SK-N-SH treated with all-trans-retinoic acid at 6 μM for 48 hours (cell line): Measurements from ENCODE around the gene ABCA1.

ENCODE experiments used
- ATAC-seq: fragments of 200-7000 bp; cut with Tn5 transposase; 3 replicates; pipeline ENCODE4 v1.9.1; 2020; ENCODE audit warnings: mild to moderate bottlenecking, moderate library complexity
- ARNTL ChIP-seq: fragments of 450-650 bp; formaldehyde crosslinking; IDR thresholded peaks from 2 replicates; pipeline ENCODE4 v1.5.0; 2020; ENCODE audit warnings: low read depth, mild to moderate bottlenecking, moderate library complexity, borderline replicate concordance
- BACH2 ChIP-seq: fragments of 250-450 bp; sonication (Bioruptor Pico); IDR thresholded peaks from 2 replicates; pipeline ENCODE4 v1.9.0; 2021; ENCODE audit warnings: mild to moderate bottlenecking, borderline replicate concordance
- CREB5 ChIP-seq: fragments of 250-450 bp; sonication (Bioruptor Pico); IDR thresholded peaks from 2 replicates; pipeline ENCODE4 v1.5.1; 2020; ENCODE audit warnings: low read depth, mild to moderate bottlenecking, moderate library complexity
- CSDC2 ChIP-seq: fragments of 250-450 bp; sonication (Bioruptor Pico); IDR thresholded peaks from 2 replicates; pipeline ENCODE4 v1.5.0; 2020; ENCODE audit warnings: mild to moderate bottlenecking, moderate library complexity
- ESRRG ChIP-seq: fragments of 250-450 bp; sonication (Bioruptor Pico); IDR thresholded peaks from 2 replicates; pipeline ENCODE4 v1.6.1; 2021; ENCODE audit warnings: mild to moderate bottlenecking
- GLIS3 ChIP-seq: fragments of 250-450 bp; sonication (Bioruptor Pico); IDR thresholded peaks from 2 replicates; pipeline ENCODE4 v1.5.0; 2020; ENCODE audit warnings: mild to moderate bottlenecking, moderate library complexity
- PATZ1 ChIP-seq: fragments of 250-450 bp; sonication (Bioruptor Pico); IDR thresholded peaks from 2 replicates; pipeline ENCODE4 v1.8.0; 2020; ENCODE audit warnings: mild to moderate bottlenecking, moderate library complexity, borderline replicate concordance
- POU6F1 ChIP-seq: fragments of 250-450 bp; sonication (Bioruptor Pico); IDR thresholded peaks from 2 replicates; pipeline ENCODE4 v1.8.0; 2021; ENCODE audit warnings: low read depth, mild to moderate bottlenecking, moderate library complexity, borderline replicate concordance
- PPARA ChIP-seq: fragments of 250-450 bp; sonication (Bioruptor Pico); IDR thresholded peaks from 2 replicates; pipeline ENCODE4 v1.5.0; 2020; ENCODE audit warnings: mild to moderate bottlenecking, borderline replicate concordance
- RARB ChIP-seq: fragments of 250-450 bp; sonication (Bioruptor Pico); IDR thresholded peaks from 2 replicates; pipeline ENCODE4 v1.8.0; 2021; ENCODE audit warnings: mild to moderate bottlenecking, moderate library complexity
- SNAI2 ChIP-seq: fragments of 250-450 bp; sonication (Bioruptor Pico); IDR thresholded peaks from 2 replicates; pipeline ENCODE4 v1.5.0; 2020; ENCODE audit warnings: mild to moderate bottlenecking, moderate library complexity
- TOX ChIP-seq: fragments of 250-450 bp; sonication (Bioruptor Pico); IDR thresholded peaks from 2 replicates; pipeline ENCODE4 v1.8.0; 2021; ENCODE audit warnings: mild to moderate bottlenecking, moderate library complexity, borderline replicate concordance
- TSHZ2 ChIP-seq: fragments of 250-450 bp; sonication (Bioruptor Pico); IDR thresholded peaks from 2 replicates; pipeline ENCODE4 v1.5.0; 2020; ENCODE audit warnings: mild to moderate bottlenecking, moderate library complexity
- ZC3H10 ChIP-seq: fragments of 250-450 bp; sonication (Bioruptor Pico); IDR thresholded peaks from 2 replicates; pipeline ENCODE4 v1.5.1; 2021; ENCODE audit warnings: mild to moderate bottlenecking, moderate library complexity
- ZFP3 ChIP-seq: fragments of 250-450 bp; sonication (Bioruptor Pico); IDR thresholded peaks from 2 replicates; pipeline ENCODE4 v1.5.0; 2020; ENCODE audit warnings: mild to moderate bottlenecking, moderate library complexity
- ZFP30 ChIP-seq: fragments of 450-650 bp; formaldehyde crosslinking; IDR thresholded peaks from 2 replicates; pipeline ENCODE4 v1.5.0; 2022; ENCODE audit warnings: mild to moderate bottlenecking, moderate library complexity
- ZNF565 ChIP-seq: fragments of 450-650 bp; formaldehyde crosslinking; conservative IDR thresholded peaks from 2 replicates; pipeline ENCODE4 v1.5.0; 2020; ENCODE audit warnings: low read depth, mild to moderate bottlenecking, moderate library complexity
- ZNF70 ChIP-seq: fragments of 450-650 bp; formaldehyde crosslinking; IDR thresholded peaks from 2 replicates; pipeline ENCODE4 v1.5.0; 2020; ENCODE audit warnings: mild to moderate bottlenecking, moderate library complexity
- ZNF8 ChIP-seq: fragments of 450-650 bp; formaldehyde crosslinking; IDR thresholded peaks from 2 replicates; pipeline ENCODE4 v1.5.0; 2020; ENCODE audit warnings: mild to moderate bottlenecking, moderate library complexity

ABCA1 gene

GRCh38 chr9:104800068-104800785, 127.7 kb downstream of the ABCA1 start:
- TF ChIP-seq ZNF8 (CRISPR knock-in tag) (no peak), TOX (CRISPR knock-in tag) (no peak), ZFP30 (no peak), CREB5 (CRISPR knock-in tag) (no peak), ARNTL (CRISPR knock-in tag) (no peak), GLIS3 (CRISPR knock-in tag) (no peak), ZC3H10 (CRISPR knock-in tag) (no peak), ESRRG (CRISPR knock-in tag) (no peak)
- TF ChIP-seq, all 23 proteins: peak for 0
- ATAC-seq = no peak

- no peak for TF ChIP-seq CSDC2 (CRISPR knock-in tag)
- TF ChIP-seq ZNF565 = no peak
- no peak for TF ChIP-seq ESRRG (CRISPR knock-in tag)
- TF ChIP-seq POU6F1 = no peak
- no peak for TF ChIP-seq TOX (CRISPR knock-in tag)
- no peak for TF ChIP-seq ZFP3 (CRISPR knock-in tag)
- TF ChIP-seq RARB (CRISPR knock-in tag) = no peak
- peak; percentile 94 for TF ChIP-seq TSHZ2 (CRISPR knock-in tag)
- peak; percentile 31; the same call in 1 of the 3 replicates for ATAC-seq
Observed at GRCh38 chr9:104798209-104798995, 129.6 kb downstream of the ABCA1 start.

- TF ChIP-seq ZFP30 (no peak), ARNTL (CRISPR knock-in tag) (no peak), SNAI2 (CRISPR knock-in tag) (no peak), ZNF70 (CRISPR knock-in tag) (no peak), ESRRG (CRISPR knock-in tag) (no peak), ZFP3 (CRISPR knock-in tag) (no peak), PATZ1 (CRISPR knock-in tag) (no peak), TOX (CRISPR knock-in tag) (no peak), PPARA (CRISPR knock-in tag) (no peak), CSDC2 (CRISPR knock-in tag) (no peak), BACH2 (CRISPR knock-in tag) (no peak), ZC3H10 (CRISPR knock-in tag) (no peak), TSHZ2 (CRISPR knock-in tag) (no peak), POU6F1 (no peak)
- ATAC-seq = no peak
Observed at GRCh38 chr9:104795857-104796256, 132.1 kb downstream of the ABCA1 start.
